ENCODE results near the gene PPP2R1B. TPM values are rescaled to one million over a fixed set of nuclear protein-coding genes. Genes with fewer than 3 reads are reported as not detected.
A peak's percentile ranks its signal among the peaks of the same experiment; 100 is the strongest.

The PPP2R1B gene
- total RNA-seq, 1 experiment from 2014 or later = 72.2 TPM

- ChIA-PET CTCF (no interaction called here), POLR2A (ENCODE audit: low non-redundant PET) (no interaction called here)
- TF ChIP-seq EZH2 (IDR thresholded peaks at IDR 0.05; ENCODE audit: borderline replicate concordance, low read depth, low read length, poor library complexity, severe bottlenecking) (no peak), CTCF (conservative IDR thresholded peaks at IDR 0.05; ENCODE audit: low read depth, low read length) (no peak)
- peaks cover 26% of the 10 kb centered on the region for H3K36me3 ChIP-seq (ENCODE audit: insufficient read depth, low read length, poor library complexity, severe bottlenecking)
- BruUV-seq (replicated peaks) = no TSS peak
- intact Hi-C loops (cut with micrococcal nuclease; ENCODE audit: unreplicated experiment) = no loop called here
- H3K4me1 ChIP-seq (ENCODE audit: insufficient read depth, low read length, poor library complexity, severe bottlenecking) = peaks cover 14% of the 10 kb centered on the region
- H3K9me3 ChIP-seq (ENCODE audit: low read depth, low read length, poor library complexity, severe bottlenecking) = no peaks in the 10 kb centered on the region
- H3K27ac ChIP-seq (ENCODE audit: low read depth, low read length, poor library complexity, severe bottlenecking) = peak overlapping the region; percentile 45
- no peak overlapping the region for H3K4me3 ChIP-seq (ENCODE audit: low read depth, low read length, poor library complexity, severe bottlenecking)
- H3K27me3 ChIP-seq (replicated peaks; ENCODE audit: insufficient read depth, low read depth, low read length, poor library complexity) = no peaks in the 10 kb centered on the region
- DNase-seq (ENCODE audit: low spot score) = no peak
Observed at GRCh38 chr11:111736621-111737443, 29.4 kb downstream of the PPP2R1B start.

GRCh38 chr11:111736181-111736590 lies 30.0 kb downstream of the PPP2R1B start:
- Histone ChIP-seq H3K27me3 (replicated peaks; ENCODE audit: insufficient read depth, low read depth, low read length, poor library complexity) (no peaks in the 10 kb centered on the region), H3K4me1 (ENCODE audit: insufficient read depth, low read length, poor library complexity, severe bottlenecking) (peaks cover 14% of the 10 kb centered on the region), H3K9me3 (ENCODE audit: low read depth, low read length, poor library complexity, severe bottlenecking) (no peaks in the 10 kb centered on the region), H3K4me3 (ENCODE audit: low read depth, low read length, poor library complexity, severe bottlenecking) (no peak overlapping the region), H3K36me3 (ENCODE audit: insufficient read depth, low read length, poor library complexity, severe bottlenecking) (peaks cover 20% of the 10 kb centered on the region), H3K27ac (ENCODE audit: low read depth, low read length, poor library complexity, severe bottlenecking) (peak overlapping the region; percentile 45)
- ChIA-PET CTCF (no interaction called here), POLR2A (ENCODE audit: low non-redundant PET) (no interaction called here)
- intact Hi-C loops (cut with micrococcal nuclease; ENCODE audit: unreplicated experiment) = no loop called here
- no TSS peak for BruUV-seq (replicated peaks)
- TF ChIP-seq EZH2 (IDR thresholded peaks at IDR 0.05; ENCODE audit: borderline replicate concordance, low read depth, low read length, poor library complexity, severe bottlenecking) (no peak), CTCF (conservative IDR thresholded peaks at IDR 0.05; ENCODE audit: low read depth, low read length) (no peak)
- DNase-seq (ENCODE audit: low spot score) = no peak

GRCh38 chr11:111735262-111736116 lies 30.7 kb downstream of the PPP2R1B start:
- BruUV-seq (replicated peaks) = no TSS peak
- Histone ChIP-seq H3K27me3 (replicated peaks; ENCODE audit: insufficient read depth, low read depth, low read length, poor library complexity) (no peaks in the 10 kb centered on the region), H3K9me3 (ENCODE audit: low read depth, low read length, poor library complexity, severe bottlenecking) (no peaks in the 10 kb centered on the region), H3K4me1 (ENCODE audit: insufficient read depth, low read length, poor library complexity, severe bottlenecking) (peaks cover 14% of the 10 kb centered on the region), H3K36me3 (ENCODE audit: insufficient read depth, low read length, poor library complexity, severe bottlenecking) (peaks cover 13% of the 10 kb centered on the region), H3K27ac (ENCODE audit: low read depth, low read length, poor library complexity, severe bottlenecking) (peak overlapping the region; percentile 64), H3K4me3 (ENCODE audit: low read depth, low read length, poor library complexity, severe bottlenecking) (no peak overlapping the region)
- CTCF ChIA-PET = no interaction called here
- TF ChIP-seq EZH2 (IDR thresholded peaks at IDR 0.05; ENCODE audit: borderline replicate concordance, low read depth, low read length, poor library complexity, severe bottlenecking) (no peak), CTCF (conservative IDR thresholded peaks at IDR 0.05; ENCODE audit: low read depth, low read length) (0 out of 2 replicates have a peak, but pooled peaks have one; percentile 10)
- DNase-seq (ENCODE audit: low spot score) = peak; percentile 74
- POLR2A ChIA-PET (ENCODE audit: low non-redundant PET) = no interaction called here
- intact Hi-C loops (cut with micrococcal nuclease; ENCODE audit: unreplicated experiment) = no loop called here

All from A673 (cell line).